ENCODE measurements around the gene REXO5.

The REXO5 gene

DNA sequence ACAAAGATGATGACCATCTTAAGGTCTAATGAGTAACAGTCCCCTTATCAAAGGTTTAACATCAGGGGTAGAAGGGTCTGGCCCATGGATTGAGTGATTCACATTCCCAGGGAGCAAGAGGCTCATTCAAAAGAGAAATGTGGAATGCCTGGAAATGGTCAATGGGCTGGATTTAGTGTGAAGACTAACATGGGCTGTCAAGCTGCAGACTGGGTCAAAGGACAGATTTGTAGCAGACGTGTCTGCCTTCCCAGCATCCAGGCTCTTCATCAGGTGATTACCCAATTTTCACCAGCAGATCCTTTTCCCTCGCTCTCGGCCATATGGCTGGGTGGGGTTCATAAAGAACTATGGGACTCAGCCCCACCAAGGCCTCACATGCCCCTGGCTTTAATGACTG lies 67.0 kb downstream of the REXO5 start:
- DNase-seq: no peak

DNA sequence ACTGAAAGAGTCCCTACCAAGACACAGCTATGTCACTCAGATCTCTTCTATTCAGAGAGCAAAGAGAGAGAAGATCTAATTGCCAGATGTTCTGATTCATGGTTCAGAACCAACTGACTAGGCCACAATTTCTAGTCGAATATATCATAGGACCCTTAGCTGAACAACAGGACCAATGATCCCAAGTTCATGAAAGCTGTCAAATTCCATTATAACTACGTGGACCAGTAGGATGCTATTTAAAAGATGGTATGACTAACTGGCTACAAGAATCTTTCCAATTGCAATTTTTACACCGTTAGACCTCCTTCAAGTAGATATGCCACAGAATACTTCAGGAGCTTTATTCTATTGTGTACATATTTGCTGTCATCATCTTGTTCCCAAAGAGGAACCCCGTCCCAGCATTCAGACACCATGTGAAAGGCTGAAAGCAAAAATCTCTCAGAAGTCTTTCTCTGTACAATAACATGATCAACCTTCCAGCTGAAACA lies 67.8 kb downstream of the REXO5 start:
- no peak for DNase-seq

DNA sequence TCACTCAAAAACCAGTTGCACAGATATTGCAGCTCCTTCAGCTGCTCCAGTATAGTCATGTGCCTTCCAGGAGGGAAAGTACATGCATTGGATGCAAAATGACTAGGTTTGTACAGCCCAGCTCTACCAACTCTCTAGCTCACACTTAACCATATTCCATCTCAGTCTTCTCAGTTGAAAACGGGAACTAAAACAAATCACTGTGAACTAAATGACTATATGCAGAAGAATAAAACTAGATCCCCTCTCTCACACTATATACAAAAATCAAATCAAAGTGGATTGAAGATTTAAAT lies 69.0 kb downstream of the REXO5 start:
- DNase-seq: no peak

DNA sequence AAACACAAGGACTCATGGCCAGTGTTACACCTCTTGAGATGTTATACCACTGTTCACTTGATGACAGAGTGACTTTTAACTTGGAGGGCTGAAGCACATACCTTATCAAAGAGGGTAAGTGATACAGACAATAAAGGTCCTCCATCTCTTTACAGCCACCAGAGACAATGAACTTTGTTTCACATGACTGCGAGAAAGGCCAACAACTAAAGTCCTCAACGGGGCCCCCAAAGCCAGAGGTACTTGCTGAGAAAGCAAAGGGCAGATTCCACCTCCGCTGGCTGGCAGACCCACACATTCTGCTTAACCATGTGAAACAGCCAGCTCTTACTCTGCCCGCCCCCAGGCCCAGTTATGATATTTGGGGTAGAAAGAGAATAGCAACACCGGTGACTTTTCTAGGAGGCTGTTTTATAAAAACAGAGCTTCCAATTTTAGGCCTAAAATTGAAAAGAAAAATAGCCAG lies 72.4 kb downstream of the REXO5 start:
- DNase-seq: no peak

DNA sequence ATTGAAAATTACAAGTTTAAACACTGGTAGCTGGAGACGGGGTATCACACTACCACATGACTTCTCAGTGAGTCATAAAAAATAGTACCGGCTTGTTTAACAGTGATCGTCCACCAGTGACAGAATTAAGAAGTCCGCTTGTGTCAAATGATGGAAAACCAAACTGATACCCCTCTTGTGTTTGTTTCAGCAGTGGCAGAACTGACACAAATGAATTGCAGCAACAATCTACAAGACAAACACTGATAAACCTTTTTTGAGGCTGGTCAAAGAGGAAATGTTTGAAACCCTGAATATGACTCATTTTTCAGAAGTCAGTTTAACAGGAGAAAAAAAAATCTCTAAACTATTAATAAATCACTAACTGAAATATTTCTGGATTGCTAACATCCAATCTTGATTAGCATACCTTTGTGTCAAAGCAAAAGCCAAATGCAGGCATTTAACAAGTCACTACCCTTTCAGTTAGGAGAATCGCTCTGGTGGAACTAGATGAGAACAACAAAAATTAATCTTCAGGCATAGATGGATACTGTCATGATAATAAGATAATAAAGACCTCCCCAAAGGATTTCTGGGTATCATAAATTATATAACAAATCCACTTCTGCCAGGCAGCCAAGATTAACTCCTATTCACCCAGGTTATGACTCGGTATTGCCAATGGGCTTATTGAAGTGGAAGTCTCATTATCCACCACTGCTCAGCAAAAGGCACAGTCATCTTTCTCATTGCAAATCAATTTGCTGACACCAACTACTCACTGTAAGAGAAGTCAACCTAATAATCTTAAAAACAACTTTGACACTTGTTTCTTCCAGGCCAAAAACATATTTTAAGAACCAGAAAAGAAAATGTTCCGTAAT lies 73.1 kb downstream of the REXO5 start:
- DNase-seq: no peak

DNA sequence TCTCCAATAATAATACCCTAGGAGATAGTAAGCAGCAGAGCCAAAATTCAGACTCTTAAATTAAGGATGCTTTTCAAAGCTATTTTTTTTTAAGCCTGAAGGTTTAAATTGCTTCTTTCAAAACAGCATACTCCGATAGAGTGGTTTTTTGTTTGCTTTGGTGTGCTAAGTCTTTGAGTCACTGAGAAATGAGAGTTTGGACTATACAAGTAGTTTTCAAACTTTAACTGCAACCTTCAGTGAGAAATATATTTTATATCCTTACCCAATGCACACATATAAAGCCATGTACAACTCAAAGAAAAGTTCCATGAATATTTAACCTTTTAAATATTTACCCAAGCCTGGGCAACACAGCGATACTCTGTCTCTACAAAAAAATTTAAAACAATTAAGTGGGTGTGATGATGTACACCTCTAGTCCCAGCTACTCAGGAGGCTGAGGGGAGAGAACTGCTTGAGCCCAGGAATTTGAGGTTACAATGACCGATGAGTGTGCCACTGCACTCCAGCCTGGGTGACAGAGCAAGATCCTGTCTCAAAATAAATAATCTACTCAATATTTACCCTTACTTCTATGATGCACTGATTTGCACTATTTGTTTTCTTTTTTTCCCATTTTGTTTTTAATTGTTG lies 74.7 kb downstream of the REXO5 start:
- DNase-seq: no peak

DNA sequence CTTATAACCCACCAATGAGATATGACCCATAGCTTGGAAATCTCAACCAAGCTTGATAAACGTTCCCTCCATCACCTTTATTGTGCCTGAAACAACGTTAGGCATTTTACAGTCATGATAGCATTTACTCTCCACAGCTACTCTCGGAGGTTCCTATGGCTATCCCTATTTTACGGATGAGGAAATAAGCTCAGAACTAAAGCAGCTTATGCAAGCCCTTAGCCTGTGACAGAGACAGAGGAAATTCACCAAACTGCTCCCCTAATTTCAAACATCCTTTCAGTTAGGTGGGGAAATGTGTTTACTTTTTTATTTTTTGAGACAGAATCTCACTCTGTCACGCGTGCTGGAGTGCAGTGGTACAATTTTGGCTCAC lies 75.2 kb downstream of the REXO5 start:
- no peak for DNase-seq

DNA sequence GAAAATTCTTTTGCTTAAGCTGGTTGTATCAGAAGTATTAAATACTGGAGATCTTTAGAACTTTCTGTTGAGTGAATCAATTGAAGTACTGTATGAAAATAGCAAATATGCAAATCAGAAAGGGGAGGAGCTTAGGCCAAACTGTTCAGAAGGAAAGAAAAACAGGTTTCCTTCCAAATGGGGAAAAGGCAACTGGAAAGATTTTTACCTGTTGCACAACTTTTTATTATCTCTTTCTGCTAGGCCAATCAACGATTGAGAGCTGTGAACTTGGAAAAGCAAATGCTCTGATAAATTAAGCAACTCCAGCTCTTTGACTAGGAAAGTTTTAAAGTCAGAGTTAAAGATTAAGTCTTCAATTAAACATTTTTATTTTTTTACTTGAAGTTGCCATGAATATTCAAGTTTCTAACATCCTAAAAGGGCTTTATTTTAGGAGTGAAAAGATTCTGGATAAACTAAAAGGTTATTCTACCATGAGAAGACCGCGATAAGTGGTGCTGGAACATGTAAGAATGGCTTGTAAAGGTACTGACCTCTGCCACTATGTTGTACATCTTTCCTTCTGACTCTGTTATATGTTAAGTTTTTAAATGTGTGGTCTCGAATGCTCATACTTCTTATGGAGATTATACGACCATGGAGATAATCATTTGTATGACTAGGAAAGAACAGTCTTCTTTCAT lies 77.4 kb downstream of the REXO5 start:
- no peak for DNase-seq

DNA sequence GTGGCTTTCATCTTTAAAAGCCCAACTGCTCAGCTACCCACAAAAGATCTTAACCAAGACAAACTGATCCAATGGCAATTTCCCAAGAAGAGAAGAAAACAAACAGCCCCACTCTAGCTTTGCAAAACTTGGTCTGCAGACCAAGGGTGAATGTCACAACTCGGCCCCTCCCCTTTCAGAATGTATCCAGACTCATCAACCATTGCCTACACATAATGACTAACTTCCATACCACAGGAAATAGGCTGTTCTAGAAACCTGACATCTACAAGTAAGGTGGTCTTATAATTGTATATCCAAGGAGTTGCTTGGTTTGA lies 77.9 kb downstream of the REXO5 start:
- no peak for DNase-seq

DNA sequence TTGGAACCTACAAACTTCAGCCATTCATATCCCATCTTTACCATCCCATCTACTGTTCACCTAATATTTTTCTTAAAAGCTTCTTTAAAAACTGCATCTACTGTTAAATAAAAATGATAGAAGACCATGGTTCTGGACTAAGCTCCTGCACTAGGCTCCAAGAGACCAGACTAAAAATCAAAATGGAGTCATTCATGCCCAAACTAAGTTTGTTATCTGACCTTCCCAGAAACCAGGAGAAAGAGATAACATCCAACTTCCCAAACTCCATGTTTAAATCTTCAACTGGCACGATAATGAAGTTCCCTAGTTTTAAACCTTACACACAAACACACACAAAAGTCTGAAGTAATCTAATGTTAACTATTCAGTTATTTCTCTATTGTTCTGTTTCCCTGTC lies 80.0 kb downstream of the REXO5 start:
- no peak for DNase-seq

DNA sequence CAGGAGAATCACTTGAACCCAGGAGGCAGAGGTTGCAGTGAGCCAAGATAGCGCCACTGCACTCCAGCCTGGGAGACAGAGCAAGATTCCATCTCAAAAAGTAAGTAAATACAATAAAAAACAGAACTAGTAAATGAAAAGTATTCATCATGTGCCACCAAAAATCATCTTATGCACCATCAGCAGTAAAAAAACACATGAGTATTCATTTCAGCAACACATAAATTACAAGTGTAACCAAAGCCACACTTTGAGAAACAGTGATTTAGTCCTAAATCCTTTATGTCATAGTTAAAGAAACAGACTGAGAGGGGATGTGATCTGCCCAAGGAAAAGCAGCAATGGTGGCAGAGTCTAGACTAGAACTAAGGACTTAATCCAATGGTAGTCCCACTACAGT lies 80.9 kb downstream of the REXO5 start:
- DNase-seq: no peak

DNA sequence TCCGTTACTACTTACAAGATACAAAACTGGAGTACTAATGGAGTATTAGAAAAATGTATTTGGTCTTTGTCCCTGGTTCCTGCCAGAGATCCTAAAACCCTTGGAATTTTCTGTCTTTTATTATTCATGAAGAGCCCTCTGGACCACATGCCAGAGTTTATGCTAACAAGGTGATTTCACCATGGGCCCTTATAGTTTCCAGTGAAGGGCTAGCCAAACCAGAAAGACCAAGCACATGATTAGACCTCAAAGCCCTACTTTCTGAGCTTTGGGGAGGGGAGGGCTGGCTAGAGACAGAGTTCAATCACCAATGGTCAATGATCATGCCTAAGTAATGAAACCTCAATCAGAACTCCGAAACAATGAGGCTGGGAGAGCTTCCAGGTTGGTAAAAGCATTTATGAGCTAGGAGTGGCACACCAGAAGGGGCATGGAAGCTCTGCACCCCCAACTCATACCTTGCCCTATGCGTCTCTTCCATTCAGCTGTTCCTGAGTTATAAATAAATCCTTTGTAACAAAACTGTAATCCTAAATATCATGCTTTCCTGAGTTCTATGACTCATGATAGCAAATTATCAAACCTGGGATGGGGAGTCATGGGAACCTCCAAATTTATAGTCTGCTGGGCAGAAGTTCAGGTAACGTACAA lies 83.4 kb downstream of the REXO5 start:
- DNase-seq: no peak

DNA sequence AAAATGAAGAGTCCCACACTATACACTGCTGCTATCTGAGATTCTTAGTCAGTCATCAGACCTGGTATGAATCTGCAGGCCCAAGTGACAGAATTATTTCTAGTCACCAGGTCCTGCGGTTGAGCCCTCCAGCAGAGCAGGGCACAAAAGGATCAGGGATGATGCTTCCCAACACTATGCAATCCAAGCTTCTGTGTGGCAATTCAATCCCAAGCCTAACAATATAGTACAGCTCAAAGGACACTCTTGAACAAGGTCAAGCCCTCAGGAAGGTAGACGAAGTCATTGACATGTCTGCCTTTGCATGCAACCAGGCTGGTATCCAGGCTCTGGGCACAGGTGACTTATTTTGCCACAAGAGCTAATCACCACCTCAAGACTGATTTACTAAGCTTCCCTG lies 88.1 kb downstream of the REXO5 start:
- no peak for DNase-seq

DNA sequence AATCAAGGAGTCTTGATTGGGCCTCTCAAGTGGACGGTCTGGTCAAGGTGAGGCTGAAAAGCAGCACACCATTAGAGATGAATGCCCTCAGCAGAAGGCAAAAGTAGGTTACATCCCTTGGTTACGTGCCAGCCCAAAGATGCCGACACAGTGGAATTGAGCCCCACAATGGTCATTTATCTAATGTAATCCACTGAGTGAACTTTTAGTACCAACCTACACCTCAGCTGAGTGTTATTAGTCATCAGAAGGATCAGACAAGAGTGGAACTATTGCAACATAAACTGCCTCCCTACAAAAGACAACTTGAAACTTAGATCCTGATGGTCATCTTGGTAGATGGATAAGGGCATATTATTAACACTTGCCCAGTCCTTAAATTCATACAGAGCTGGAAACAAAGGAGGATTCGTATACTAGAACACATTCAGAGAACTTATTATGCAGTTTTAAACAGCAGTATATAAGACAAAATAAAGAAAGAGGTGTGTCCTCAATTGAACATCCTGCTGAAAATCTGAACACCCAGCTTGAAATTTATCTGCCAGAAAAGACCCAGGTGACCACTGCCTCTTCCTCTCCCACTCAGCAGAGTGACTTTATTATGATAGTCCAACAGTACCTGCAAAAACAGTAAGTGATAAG lies 91.0 kb downstream of the REXO5 start:
- no peak for DNase-seq

DNA sequence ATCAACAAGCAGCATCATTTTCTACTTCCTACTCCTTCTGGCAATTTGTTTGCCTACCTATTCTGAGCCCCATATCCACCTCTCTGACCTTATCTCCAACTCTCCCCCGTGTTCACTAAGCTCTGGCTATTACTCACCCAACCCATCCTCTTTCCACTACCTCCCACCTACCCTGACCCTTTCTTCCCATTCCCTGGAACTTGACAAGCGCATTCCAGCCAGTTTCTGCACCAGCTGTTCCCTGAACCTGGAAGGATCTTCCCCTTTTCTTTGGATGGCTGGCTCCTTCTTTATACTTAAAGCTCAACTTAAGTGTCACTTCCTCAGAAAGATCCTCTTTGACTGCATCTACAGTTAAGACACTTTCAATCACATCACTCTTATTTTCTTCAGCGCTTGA lies 91.6 kb downstream of the REXO5 start:
- DNase-seq: no peak

DNA sequence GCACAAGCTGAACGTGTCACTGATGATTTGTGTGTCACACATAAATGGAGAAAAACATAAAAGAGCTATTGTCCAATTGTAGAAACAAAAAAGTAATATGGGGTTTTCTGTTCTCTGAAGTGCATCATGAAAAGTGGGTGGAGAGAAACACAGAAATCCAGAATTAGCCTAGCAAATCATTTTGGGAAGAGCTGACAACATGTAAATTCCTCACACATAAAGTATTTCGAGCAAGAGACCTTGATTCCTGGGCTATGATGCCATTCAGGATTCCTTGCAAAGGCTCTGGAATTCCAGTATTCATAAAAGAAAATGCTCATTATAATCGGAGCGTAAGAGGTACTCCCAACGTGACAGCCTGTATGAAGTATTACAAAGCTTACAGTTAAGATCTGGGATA lies 92.7 kb downstream of the REXO5 start:
- no peak for DNase-seq
